Activated CD4-positive, alpha-beta T cell treated with anti-CD3 and anti-CD28 coated beads, Interleukin-10, Interleukin-2, amounts not matched to agents 100 ng/mL and 50 ng/mL, durations not matched to agents 16 hours and 8 hours (primary cell): ENCODE measurements around the gene LDLRAP1.

ENCODE experiments used
- DNase-seq: peaks from one replicate; pipeline ENCODE4 v3.0.0-alpha.2; 2020

The LDLRAP1 gene

DNA sequence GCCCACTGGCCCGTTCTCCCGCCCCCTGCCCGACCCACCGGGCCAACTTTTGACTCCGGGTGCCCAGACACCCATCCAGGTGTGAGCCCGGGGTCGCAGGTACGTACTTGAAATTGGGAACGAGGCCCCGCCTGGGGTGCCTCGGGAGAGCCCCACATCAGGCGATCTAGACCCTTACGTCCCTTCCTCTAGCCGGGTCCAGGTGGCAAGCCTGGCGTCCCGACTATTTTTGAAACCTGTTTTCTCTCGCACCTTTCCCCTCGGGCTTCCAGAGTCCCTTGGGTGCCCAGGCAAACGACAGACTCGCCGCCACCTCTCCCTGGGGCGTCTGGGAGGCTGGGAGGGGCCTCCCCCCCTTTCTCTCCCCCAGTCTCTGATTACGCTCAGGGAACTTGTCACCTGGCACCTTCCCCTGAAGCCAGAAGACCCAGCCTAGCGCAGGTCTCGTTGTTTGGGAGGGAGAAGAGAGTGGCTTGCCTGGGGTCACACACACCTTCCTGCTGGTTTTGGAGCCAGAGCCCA lies 898 bp downstream of the LDLRAP1 start:
- no peak for DNase-seq

GRCh38 chr1:25544819-25545218 lies 1.4 kb downstream of the LDLRAP1 start:
- no peak for DNase-seq

- no peak for DNase-seq
These were observed 2.4 kb downstream of the LDLRAP1 start for GRCh38 chr1:25545767-25546166.

DNA sequence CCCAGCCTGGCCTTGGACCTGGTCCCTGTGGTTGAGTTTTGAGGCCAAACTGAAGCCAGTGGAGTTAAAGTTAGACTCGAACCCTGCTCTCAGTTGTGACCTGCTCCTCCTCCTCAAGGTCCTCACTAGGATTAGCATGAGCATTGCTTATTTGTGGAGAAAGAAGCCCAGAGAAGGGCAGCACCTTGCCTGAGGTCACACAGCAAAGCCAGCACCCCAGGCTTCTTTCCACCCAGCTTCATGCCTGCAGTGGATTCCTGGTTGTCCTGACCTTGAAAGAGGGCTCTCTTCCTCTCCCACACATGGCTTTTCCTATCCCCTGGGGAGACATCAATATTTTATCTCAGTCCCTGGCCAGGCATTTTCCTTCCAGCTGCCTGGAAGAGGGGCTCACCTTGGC lies 2.8 kb downstream of the LDLRAP1 start:
- no peak for DNase-seq

DNA sequence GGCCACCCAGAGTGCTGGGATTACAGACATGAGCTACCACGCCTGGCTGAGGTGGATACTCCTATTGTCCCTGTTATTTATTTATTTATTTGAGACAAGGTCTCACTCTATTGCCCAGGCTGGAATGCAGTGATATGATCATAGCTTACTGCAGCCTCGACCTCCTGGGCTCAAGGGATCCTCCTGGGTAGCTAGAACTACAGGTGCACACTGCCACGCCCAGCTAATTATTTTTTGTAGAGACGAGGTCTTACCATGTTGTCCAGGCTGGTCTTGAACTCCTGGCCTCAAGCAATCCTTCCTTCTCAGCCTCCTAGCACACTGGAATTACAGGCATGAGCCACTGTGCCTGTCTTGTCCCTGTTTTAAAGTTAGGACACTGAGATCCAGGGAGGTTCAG lies 5.2 kb downstream of the LDLRAP1 start:
- DNase-seq, result no peak

GRCh38 chr1:25549273-25550154 lies 6.1 kb downstream of the LDLRAP1 start:
- peak; percentile 94 for DNase-seq

GRCh38 chr1:25550155-25550506 lies 6.7 kb downstream of the LDLRAP1 start:
- peak; percentile 55 for DNase-seq

DNA sequence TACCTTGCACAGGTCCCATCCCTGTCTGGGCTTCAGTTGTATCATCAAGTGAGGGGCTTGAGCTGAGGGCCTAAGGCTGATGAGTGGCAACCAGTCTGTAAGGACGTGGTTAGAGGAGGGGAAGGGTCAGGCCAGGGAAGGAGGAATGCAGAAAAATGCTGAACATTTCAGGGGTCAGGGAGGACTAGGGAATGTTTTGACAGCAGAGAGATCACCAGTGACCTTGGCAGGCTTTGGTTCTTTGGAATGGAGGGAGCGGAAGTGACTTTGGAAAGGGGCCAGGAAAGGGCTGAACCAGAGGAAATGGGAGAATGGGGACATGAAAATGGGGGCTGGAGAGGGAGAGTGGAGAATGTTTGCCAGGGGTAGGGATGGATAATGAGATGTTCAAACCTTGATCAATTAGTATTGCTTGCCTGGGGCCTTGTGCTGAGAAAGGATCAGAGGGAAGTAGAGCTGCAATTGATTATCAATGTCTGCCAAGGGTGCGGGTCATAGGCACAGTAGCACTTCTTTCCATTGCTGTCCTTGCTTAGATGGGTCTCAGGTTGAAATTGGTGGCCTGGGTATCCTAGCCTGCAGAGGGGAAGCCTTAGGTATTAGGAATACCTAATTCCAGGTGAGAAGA lies 7.4 kb downstream of the LDLRAP1 start:
- DNase-seq, result no peak

DNA sequence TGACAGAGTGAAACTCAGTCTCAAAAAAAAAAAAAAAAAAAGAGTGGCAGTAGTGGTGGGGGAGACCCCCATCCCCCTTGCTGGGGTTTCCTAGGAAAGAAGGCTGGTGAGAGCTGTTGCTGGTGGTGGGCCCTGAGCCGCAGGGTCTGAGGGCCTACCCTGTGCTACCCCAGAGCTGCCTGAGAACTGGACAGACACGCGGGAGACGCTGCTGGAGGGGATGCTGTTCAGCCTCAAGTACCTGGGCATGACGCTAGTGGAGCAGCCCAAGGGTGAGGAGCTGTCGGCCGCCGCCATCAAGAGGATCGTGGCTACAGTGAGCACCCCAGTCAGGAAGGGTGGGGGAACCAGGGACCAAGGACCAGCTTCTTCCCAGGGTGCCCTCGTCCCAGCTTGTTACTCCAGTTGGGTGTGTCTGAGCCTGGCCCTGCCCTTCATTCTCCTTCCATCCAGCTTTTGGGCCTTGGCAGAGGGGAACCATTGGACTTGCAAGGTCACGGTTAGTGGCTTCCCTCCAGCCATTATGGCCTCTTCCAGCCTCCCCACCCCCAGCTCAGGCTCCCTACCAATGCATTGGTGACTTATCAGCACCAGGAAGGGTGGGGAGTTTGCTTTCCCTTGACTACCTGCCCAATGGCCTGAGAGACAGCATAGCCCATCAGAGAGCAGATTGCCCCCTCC lies 10.5 kb downstream of the LDLRAP1 start:
- no peak for DNase-seq

GRCh38 chr1:25554430-25554780 lies 11.0 kb downstream of the LDLRAP1 start:
- no peak for DNase-seq

DNA sequence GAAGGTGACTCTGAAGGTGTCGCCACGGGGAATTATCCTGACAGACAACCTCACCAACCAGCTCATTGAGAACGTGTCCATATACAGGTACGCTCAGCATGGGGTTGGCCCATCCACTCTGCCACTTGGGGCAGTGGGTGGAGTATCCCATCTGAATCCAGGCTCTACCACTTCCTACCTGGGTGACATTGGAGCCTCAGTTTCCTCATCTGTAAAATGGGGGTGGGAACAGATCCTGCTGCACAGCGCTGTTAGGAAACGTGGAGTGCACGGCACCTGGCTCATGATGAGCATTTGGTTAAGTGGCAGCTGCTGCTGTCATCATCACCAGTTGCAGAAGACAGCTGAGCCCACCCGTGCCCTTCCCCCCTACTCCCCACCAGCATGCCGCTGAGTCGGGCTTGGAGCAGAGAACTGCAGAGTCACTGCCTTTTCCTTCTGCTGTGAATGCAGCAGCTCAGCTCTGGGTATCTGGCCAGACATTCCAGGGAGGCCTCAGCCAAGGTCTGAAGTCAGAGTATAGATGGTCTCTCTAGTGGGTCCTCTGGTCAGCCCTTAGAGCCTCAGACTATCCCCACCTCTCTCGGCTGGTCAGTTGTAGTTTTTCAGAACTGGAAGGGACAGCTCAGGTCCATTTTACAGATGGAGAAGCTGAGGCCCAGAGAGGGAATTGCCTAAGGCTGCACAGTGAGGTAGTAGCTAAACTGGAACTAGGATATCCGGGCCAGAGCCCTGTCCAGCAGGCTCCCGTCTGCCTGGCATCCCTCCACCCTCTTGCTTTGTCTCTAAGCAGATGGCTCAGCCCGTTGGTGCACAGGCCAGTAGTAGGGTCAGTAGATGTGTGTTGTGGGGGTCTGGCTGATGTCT lies 11.7 kb downstream of the LDLRAP1 start:
- DNase-seq, result no peak

DNA sequence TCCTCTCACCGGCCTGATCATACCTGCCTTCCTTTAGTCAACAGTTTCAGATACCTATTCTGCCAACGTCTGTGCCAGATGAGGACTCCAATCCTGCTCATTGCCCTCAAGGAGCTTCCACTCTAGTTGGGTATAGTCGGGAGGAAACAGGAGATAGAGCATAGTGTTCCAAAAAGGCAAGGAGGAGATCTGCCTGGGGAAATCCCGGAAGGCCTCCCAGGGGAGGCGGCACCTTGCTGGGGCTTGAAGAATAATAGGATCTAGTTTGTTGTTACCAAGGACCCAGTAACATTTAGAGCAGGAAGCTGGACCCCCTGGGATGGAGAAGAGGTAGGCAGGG lies 12.3 kb downstream of the LDLRAP1 start:
- DNase-seq, result no peak

DNA sequence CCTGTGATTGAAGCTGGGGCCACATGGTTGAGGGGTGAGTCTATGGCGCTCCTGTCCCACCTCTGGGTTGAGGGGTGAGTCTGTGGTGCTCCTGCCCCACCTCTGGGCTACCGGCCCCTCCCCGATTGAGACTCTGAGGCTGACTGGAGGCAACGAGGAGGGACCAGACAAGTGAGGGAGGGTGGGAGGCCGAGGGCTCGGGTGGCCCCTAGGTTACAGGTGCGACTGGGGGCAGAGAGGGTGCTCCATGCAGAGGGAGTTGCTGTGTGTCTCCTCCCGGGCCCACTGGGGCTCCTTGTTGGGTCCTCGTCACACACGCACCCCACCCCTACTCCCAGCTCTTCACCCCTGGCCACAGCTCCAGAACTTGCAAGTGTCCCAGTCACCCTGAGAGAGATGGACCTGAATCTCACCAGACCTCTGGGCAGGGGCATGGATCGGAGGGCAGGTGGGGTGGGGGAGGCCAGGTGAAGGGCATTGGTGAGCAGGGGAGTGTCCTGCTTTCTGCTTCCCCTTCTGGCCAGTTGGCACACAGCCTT lies 12.8 kb downstream of the LDLRAP1 start:
- no peak for DNase-seq

GRCh38 chr1:25556791-25557476 lies 13.5 kb downstream of the LDLRAP1 start:
- peak; percentile 45 for DNase-seq

- DNase-seq, result no peak
These were observed 14.1 kb downstream of the LDLRAP1 start for GRCh38 chr1:25557543-25557942.

GRCh38 chr1:25559031-25559430 lies 15.6 kb downstream of the LDLRAP1 start:
- no peak for DNase-seq

- DNase-seq, result no peak
These were observed 16.6 kb downstream of the LDLRAP1 start for GRCh38 chr1:25560001-25560400.

DNA sequence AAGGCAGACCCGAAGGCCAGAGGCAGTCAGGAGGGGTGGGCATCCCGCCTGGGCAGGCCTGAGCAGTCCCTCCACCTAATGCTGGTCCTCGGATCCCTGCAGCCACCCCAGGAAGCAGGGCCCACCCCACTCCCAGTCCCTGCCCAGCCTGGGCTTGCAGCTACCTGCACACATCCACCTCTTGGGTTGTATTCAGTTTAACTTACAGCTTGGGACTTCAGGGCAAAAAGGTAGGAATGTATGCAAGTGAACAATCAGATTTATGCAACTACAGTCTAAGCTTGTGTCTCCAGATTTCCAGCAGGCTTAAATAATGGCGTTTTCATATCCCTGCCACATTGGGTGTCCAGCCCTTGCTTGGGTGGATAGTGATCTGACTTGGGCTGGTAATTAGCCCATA lies 17.4 kb downstream of the LDLRAP1 start:
- no peak for DNase-seq

GRCh38 chr1:25561421-25562100 lies 18.2 kb downstream of the LDLRAP1 start:
- DNase-seq, result no peak

GRCh38 chr1:25562101-25562927 lies 18.9 kb downstream of the LDLRAP1 start:
- peak; percentile 56 for DNase-seq

- no peak for DNase-seq
These were observed 19.5 kb downstream of the LDLRAP1 start for GRCh38 chr1:25562928-25563283.
